Measurements from ENCODE around the gene GRB10. TPM values are rescaled to one million over a fixed set of nuclear protein-coding genes. Genes with fewer than 3 reads are reported as not detected.

The GRB10 gene
- total RNA-seq, 1 donor from 2014 or later, result 106 TPM

DNA sequence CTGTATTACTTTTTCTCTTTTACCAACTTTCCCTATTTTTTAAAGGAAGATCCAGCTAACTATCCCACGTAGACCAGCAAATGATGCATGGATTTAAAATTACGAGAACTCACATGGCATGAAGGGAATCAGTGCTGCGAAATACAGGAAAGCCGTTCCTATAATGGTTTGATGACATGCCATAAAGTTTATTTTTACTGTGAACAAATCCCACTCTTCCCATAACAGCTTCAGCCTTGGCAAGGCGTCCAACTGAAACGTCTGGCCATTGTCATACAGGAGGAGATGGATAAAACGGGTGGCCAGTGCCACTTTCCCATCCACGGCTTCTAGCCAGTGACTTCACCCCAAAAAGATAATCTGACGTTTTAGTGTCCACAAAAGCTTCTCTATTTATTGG lies 111.3 kb downstream of the GRB10 start:
- no peak for DNase-seq (ENCODE audit: low spot score)

DNA sequence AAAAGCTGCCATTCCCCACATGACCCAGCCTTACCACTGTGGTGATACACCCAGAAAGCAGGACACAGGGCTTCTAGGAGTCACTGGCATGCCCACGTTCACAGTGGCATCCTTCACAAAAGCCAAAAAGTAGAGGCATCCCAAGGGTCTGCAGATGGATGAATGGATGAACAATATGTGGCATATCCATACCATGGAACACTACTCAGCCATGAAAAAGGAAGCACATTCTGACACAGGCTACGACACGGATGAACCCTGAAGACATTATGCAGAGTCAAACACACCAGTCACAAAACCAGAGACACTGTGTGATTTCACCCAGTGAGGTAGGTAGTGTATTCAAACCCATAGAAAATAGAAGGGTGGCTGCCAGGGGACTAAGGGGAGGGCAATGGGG lies 112.8 kb downstream of the GRB10 start:
- no peak for DNase-seq (ENCODE audit: low spot score)

DNA sequence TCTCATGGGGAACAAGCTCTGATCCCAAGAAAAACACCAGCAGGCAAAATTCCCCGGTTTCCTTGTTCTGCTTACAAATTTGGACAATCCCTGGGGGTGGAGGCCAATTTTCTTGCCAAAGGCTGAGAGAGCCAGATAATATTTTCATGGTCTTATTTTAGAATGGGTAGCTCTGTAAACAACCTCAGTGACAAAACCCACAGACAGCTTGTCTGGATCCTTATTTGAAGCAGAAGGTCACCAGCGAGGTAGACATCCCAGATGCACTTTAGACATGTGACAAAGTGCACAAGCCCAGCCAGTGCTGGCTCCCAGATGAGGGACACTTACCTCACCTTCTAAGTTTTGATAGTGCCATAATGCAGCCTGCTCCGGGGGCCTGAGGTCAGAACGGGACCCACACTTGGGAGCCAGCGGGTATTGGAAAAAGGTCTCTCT lies 114.9 kb downstream of the GRB10 start:
- DNase-seq (ENCODE audit: low spot score), result peak; percentile 56

DNA sequence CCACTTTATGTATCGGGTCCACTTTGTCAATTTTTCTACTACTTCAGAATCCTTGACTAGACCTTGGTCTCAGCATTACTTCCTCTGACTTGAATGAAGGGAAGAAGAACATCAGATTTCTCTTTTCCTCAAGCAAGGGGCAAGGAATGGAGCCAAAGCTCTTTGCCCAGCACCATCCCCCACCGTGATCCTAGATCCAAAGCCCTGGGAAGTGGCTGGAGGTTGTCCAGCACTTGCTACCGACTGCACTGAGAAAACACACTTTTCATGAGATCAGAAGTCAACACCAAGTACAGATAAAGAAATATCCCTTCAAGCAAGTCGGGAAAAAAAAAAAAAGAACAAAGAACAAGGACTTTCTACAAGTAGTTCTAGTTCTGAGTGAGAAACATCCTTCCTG lies 115.4 kb downstream of the GRB10 start:
- peak; percentile 72 for DNase-seq (ENCODE audit: low spot score)

DNA sequence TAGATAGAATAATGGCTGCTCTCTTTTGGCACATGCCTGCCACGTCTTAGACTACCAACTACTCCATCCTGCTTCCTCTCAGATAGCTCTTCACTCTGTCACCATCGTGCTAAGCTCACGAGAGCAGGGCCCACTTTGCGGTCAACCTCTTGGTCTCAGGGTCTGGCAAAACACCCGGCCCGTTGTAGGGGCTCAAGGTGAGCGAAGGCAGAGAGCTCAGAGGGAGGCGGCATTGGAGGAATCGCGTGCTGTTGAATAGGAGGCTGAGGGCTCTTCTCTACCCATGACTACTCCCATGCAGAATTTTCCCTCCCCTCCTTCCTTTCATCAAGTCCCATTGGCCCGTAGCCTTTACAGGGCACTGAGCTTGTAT lies 116.6 kb downstream of the GRB10 start:
- no peak for DNase-seq (ENCODE audit: low spot score)

DNA sequence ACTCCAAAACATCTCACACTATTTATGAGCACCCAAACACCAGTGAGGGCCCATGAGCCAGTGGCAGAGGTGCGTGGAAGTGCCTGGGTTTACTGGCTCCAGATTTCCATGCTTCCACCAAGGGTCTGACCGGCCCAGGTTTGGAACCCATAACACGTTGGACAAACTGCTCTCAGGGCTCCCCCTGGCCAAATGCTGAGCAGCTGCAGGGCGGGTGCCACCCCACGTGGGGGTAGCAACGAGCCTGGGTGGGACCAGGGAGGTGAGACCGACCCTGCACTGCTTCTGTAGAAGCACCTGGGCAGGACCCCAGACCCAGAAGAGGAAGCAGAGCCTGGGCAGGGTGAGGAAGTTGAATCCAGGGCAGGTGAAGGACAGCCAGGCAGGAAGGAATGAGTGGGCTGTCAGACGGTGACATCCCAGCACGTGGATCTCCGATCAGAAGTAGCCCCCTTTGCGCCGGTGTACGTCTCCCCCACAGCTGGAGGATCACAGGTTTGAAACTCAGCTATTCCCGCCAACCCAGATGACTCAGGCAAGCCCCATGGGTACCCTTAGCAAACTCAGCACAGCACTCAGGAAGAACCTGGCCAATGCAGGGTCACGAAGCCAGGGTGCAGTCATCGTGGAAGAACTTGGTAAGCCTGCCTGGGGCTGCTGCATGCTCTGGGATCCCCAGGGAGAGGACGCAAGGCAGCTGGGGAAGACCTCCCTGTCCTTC lies 117.1 kb downstream of the GRB10 start:
- DNase-seq (ENCODE audit: low spot score), result no peak

DNA sequence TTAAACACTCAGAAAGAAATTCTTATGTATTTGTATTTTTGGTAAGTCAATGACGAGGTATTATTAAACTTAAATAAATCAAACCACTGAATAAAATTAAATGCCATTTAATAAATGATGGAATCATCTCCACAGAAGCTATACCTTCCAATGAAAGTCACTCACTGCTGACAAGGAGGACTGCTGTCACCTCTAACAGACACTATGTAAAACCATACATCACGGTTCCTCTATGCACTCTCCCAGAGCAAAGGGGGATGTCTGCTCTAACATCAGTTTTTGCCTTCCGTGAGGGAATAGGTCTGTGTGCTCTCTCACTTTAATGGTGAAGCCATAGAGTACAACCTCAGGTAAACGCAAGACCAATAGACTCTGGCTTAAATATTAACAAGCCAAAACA lies 117.8 kb downstream of the GRB10 start:
- DNase-seq (ENCODE audit: low spot score), result no peak

DNA sequence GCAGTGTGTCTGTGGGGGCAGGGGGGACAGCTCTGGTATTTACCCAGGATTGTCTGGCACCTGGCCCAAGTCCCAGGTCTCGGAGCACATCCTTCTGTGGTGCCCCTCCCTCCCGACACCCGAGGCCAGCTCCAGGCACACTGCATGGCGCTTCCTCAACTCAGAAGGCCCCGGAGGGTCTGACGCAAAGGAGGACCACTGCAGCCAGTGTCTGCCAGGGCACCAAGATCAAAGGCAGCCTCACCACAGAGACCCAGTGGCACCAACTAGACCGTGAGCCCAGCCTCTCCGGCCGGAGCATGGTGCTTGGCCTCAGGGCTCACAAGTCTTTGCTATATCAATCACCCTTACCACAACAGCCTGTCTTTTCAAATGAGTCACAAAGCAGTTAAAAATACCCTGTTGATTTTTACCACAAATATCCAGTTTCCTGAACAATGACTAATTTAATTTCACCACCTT lies 118.2 kb downstream of the GRB10 start:
- no peak for DNase-seq (ENCODE audit: low spot score)

DNA sequence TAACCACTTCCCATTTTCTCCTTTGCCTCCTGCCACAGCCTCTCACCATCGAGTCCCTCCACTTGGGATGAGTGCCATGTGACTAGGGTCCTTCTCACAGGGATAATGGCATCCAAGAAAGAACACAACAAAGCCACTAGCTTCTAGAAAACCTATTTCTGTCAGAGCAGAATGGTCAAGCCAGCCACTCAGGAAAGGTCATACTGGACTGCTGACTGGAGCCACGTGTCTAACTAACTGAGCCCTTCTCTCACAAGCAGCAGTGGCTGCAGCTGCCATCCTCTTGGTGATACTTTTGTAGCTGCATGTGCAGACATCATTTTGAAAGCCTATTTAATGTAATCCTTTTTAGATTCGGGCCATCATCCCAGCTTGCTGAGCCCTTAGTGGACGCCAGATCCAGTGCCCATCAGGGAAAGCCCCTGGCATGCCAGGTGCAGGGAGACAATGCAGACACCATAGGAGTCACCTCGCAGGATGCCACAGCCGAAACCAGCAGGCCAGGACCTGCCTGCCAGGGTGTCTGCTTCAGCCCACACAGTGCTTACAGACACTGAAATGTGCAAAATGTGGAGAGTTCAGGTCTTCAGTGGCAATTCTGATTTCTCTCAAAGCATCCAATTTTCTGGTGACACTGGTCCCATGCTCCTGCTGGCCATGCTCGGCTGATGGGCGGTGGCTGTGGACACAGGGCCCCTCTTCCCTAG lies 119.1 kb downstream of the GRB10 start:
- DNase-seq (ENCODE audit: low spot score), result no peak

DNA sequence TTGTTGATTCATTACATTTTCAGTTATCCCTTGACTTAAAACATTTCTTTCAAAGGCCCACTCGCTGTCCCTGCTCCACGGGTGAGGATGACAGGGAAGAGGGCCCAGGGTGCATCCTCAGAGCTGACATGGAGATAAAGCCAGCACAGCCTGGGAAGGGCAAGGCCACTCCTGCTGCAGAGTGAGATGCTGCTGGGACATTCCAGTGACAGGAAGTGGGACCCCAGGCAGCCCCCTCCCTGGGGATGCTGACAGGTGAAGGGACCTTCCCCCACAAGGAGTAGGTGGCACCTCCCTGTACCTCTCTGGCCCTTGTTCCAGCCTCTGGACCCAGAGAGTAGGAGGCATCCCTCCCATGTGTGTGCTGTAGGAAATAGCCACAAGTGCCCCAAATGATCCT lies 119.7 kb downstream of the GRB10 start:
- no peak for DNase-seq (ENCODE audit: low spot score)

DNA sequence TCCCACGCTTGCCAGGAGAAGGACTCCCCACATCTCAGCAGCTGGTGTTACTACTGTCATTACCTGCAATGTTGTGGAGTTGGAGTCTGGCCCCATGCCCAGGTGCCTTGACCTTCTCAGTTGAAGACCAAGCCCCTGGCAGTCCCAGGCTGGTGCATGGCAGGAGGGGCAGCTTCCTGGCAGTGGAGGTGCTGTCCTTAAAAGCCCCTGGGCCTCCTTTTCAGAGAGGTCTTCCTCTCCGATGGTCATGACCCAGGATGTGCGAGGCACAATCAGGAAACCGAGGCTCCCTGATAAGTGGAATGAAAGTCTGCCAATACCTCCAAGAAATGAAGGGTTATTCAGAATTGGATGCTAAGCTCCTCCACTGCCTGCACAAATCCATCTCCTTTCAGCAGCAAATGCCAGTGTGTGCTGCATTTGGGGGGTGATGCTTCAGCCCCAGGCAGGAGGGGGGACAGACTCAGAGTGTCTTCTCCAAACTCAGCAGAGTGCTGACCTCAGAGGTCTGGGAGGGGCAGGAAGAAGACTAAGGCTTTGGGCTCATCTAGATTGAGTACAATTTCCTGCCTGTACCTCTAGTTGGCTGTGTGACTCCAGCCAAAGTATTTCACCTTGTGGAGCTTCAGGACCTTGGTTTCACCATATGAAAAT lies 120.5 kb downstream of the GRB10 start:
- no peak for DNase-seq (ENCODE audit: low spot score)

DNA sequence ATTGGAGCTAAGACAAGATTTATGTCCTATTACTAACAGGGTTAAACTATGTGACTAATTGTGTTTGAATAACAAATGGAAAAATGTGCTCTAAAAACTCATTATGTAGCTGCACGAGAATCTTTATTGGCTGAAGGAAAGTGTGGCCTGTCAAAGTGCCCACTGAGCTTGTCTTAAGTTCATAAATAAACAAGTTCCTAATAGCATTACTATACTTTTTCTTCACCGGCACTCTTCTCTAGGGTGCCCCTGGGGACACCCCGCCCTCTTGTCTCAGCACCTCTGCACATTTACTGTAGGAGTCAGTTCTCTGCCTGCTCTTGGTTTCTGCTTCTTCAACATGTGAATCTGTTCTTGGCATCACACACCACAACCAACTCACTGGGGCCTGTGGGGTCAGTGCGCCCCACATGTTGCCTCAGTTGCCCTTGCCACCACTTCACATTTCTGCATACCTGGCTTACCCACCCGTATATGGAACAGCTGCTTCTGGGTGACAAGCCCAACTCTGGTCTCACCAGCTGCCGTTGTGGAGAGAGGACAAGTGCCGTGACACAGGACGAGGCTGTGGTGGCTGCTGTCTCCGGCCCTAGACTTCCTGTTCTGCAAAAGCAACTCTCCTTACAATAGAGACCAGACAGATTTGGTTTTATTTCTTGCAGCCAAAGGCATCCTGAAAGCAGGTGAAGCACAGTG lies 121.2 kb downstream of the GRB10 start:
- DNase-seq (ENCODE audit: low spot score), result no peak

DNA sequence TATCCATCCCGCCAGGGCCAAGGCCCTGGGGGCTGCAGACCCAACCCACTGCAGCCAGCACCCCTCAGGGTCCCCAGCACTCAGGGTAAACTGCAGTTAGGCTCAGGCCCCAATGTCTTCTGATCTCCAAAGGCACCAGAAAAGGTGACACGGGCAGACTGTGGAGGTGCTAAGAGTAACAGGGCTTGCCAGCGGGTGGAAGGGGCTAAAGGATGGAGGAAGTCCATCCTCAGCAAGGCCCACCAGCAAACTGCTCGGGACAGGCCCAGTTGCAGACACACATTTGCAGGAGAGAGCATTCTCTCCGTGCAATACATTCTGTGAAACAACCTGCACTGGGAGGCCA lies 121.9 kb downstream of the GRB10 start:
- DNase-seq (ENCODE audit: low spot score), result no peak

DNA sequence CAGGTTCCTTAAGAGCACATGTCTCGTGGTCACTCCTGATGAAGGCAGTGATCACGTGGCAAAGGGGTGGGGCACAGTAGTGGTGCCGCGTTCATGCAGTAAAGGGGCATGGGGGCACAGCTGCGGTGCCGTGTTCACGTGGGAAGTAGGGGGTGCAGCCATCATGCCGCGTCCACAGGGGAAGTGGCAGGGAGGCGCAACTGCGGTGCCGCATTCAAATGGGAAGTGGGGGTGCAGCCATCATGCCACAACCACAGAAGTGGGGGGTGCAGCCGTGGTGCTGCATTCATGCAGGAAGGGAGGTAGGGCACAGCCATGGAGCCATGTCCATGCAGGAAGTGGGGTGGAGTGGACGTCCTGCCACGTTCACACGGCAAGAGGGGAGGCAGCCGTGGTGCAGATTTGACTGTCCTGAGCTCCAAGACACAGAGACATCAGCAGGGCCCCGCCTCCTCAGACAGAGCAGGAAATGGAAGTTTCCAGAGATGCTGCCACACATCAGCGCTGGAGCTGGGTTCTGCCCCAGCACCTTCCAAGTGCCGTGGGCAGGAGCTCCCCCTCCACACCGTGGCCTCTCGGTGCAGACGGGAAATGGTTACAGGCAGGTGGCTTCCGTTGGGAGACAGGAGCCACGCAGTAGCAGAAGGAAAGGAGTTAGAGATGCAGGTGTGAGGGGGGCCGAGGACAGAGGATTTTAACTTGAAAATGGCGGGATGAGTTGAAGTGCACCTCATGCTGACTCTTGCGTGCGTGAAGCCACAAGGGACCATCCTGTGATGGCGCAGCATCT lies 122.5 kb downstream of the GRB10 start:
- DNase-seq (ENCODE audit: low spot score), result no peak

DNA sequence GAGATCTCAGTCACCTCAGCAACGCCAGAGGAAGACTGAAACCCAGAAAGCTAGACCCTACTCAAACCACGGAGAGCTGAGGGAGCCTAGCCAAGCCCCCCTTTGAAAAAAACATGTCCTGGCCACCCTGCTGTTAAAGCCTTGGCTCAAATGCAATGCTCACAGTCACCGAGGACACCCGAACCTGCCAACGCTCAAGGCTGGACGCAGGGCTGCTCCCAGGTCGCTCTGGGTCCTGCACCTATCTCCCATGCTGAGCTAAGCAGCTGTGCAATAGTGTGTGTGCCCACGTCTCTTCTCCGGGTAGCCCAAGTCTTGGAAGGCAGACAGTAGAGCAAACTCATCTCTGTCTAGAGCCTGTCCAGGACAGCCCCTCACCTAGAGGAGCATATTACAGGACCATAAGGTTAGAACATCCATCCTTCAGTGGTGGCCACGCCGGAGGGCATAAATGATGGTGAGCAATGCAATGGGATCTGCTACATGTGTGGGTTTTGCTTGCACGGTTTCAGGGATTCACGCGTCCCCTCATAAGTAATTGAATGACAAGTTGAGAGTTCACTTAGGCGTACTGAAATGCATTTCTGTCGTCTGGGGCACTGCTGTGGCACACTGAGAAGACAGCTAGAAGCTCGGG lies 123.2 kb downstream of the GRB10 start:
- no peak for DNase-seq (ENCODE audit: low spot score)

DNA sequence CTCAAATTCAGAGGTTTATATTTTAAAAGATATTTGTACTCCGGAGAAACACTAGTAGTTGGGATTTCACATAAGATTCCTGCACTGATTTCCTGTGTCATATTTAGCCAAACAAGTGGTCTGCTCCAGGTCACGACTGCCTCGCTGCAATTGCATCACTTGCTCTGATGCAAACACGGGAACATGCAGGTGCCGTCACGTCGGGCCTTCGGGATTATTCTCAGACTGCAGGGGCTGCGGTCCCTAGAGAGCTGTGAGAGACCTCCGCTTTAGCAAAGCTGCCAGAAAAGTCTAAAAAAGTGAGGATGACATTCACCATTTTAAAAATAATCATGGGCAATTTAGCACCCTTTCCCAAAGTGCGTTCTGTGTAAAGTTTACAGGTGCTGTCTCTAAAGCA lies 124.0 kb downstream of the GRB10 start:
- no peak for DNase-seq (ENCODE audit: low spot score)

DNA sequence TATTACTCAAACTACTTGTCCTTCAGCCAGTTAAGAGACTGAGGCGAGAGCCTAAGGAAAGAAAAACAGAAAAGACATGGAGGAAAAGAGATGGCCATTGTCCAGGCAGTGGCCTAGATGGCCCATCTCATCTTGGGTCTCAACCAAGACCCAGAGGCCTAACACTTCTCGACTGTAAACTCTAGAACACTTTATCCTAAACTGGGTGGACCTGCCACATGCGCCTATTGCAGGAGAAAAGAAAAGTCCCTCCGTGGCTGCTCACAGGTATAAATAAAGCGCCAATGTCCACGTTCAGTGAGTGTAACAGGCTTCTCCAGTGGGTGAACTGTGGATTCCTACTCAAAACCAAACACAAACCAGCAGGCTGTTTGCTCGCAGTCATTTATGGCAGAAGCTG lies 124.8 kb downstream of the GRB10 start:
- no peak for DNase-seq (ENCODE audit: low spot score)

DNA sequence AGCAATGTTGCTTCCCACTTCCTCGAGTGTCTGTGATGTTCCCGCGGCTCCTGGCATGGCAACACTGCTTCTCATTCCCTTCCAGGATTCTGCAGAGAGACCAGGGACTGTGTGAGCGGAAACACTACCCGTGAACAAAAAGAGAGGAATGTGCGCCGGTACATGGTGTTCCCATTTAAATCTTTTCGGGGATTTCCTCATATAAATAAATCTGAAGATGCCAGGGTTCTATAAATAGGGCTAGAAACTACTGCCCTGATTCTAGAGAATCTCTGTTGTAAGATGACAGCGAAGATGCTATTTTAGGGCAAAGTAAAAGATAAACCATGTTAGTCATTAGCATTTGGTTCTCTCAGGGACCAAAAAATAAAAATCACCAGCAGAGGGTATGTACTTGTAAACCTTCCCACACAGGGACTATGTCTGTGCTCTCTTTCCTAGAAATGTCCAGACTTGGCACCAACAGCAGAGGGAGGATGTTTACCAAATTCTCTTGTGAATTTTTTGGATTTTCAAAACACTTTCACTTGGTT lies 125.3 kb downstream of the GRB10 start:
- peak; percentile 55 for DNase-seq (ENCODE audit: low spot score)

DNA sequence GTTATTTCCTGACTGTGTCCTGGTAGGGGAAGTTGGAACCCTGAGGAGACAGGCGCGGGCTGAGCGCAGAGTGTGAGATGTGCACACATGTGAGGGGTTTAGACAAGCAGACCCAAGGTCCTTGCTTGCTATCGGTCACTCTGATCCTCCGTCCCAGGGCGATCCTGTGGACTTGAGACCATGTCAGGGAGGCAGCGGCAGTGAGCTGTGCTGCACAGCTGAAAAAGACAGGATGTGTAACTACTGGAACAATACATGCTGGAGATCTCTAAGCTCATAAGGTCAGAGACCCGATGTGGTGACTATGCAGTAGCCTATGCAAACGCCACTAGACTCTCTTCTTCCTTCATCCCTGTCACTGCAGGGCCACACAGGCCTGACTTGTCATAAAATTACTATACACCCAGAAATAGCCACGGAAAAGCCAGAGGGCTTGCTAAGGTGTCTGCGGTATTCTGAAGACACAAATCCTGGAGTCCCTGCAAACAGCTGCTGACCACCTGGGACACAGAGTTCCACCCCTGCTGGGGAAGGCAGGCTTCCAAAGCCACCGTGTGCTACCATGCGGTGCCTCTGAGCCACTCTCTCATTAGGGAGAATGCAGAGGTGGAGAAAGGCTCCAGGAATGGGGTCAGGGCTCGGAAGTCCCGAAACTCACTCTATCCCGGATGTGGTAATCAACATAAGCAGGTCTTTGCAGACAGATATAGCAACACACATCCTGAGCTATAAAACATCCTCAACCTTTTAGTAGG lies 126.4 kb downstream of the GRB10 start:
- DNase-seq (ENCODE audit: low spot score), result no peak

DNA sequence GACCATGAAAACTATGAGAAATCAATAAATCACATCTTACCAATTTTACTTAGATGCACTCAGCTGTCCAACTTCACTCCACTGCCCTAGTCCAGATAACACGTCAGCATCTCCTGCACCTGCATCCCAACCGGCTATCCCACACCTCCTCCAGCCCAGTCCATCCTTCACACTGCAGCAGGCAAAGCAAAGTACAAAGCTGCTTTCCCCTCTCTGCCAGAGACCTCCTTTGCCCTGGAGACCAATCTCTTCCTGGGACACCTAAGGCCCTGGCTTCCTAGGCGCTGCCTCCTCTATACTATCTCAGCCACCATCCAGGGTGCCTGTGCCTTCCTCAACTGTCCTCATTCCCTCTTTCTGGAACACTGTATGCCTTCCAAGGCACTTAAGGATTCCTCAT lies 127.2 kb downstream of the GRB10 start:
- DNase-seq (ENCODE audit: low spot score), result no peak
